ENCODE results near the gene FHDC1. TPM values are rescaled to one million over a fixed set of nuclear protein-coding genes. Genes with fewer than 3 reads are reported as not detected.

The FHDC1 gene
- total RNA-seq, 4 donors from 2014 or later, result 4.6 to 40.4 (median 15.5) TPM

- TF ChIP-seq EP300 (IDR thresholded peaks at IDR 0.05; ENCODE audit: low read depth), result no peak
- Histone ChIP-seq H3K4me1 (peaks cover 0 to 39% (median 22%) of the 10 kb centered on the region in 4 donors), H3K27me3 (no peaks in the 10 kb centered on the region), H3K27ac (peak overlapping the region in 2 of 4 donors; percentile 79 to 80), H3K36me3 (no peaks in the 10 kb centered on the region), H3K9me3 (no peaks in the 10 kb centered on the region), H3K4me3 (no peak overlapping the region)
- intact Hi-C loops (cut with DNase I; ENCODE audit: low total_unique reads), result no loop called here
- 54 to 63% methylated on average over 2 of the region's 2 CpGs for WGBS, 2 donors (ENCODE audit: low coverage in 1 of 2)
- DNase-seq, result no peak
- in situ Hi-C loops (cut with MboI; ENCODE audit: low pct_ligation_motif_present in 1 of 4, low pct_unique_long_range_greater_than_20kb in 1 of 4, low sequenced_read_pairs in 3 of 4), result no loop called here
Observed at GRCh38 chr4:152959080-152959479, 23.0 kb downstream of the FHDC1 start.

GRCh38 chr4:152960082-152960481 is 24.0 kb downstream of the FHDC1 start:
- intact Hi-C loops (cut with DNase I; ENCODE audit: low total_unique reads), result no loop called here
- H3K27ac ChIP-seq, result no peak overlapping the region
- no peak for TF ChIP-seq POLR2AphosphoS5 (IDR thresholded peaks at IDR 0.05)
- no peak for TF ChIP-seq CTCF (IDR thresholded peaks at IDR 0.05)
- no peak for TF ChIP-seq EP300 (IDR thresholded peaks at IDR 0.05; ENCODE audit: low read depth)
- no peak for TF ChIP-seq POLR2A (IDR thresholded peaks at IDR 0.05)
- no peaks in the 10 kb centered on the region for H3K36me3 ChIP-seq
- peaks cover 0 to 39% (median 22%) of the 10 kb centered on the region in 4 donors for H3K4me1 ChIP-seq
- no peaks in the 10 kb centered on the region for H3K27me3 ChIP-seq
- no peak overlapping the region for H3K4me3 ChIP-seq
- 79 to 81% methylated on average over 3 of the region's 3 CpGs for WGBS, 2 donors (ENCODE audit: low coverage in 1 of 2)
- in situ Hi-C loops (cut with MboI; ENCODE audit: low pct_ligation_motif_present in 1 of 4, low pct_unique_long_range_greater_than_20kb in 1 of 4, low sequenced_read_pairs in 3 of 4), result no loop called here
- no peaks in the 10 kb centered on the region for H3K9me3 ChIP-seq
- DNase-seq, result no peak

- TF ChIP-seq EP300 (IDR thresholded peaks at IDR 0.05; ENCODE audit: low read depth) (no peak), POLR2AphosphoS5 (IDR thresholded peaks at IDR 0.05) (no peak), POLR2A (IDR thresholded peaks at IDR 0.05) (no peak), CTCF (IDR thresholded peaks at IDR 0.05) (no peak)
- no peaks in the 10 kb centered on the region for H3K36me3 ChIP-seq
- DNase-seq, result no peak
- intact Hi-C loops (cut with DNase I; ENCODE audit: low total_unique reads) (no loop called here), in situ Hi-C loops (cut with MboI; ENCODE audit: low pct_ligation_motif_present in 1 of 4, low pct_unique_long_range_greater_than_20kb in 1 of 4, low sequenced_read_pairs in 3 of 4) (no loop called here)
- H3K9me3 ChIP-seq, result no peaks in the 10 kb centered on the region
- WGBS, 2 donors (ENCODE audit: low coverage in 1 of 2), result 81% methylated on average over 7 to 14 of the region's 14 CpGs
- no peak overlapping the region for H3K4me3 ChIP-seq
- H3K27me3 ChIP-seq, result no peaks in the 10 kb centered on the region
- H3K4me1 ChIP-seq, result peaks cover 0 to 35% (median 20%) of the 10 kb centered on the region in 4 donors
- no peak overlapping the region for H3K27ac ChIP-seq
Observed at GRCh38 chr4:152961014-152961772, 25.1 kb downstream of the FHDC1 start.

- intact Hi-C loops (cut with DNase I; ENCODE audit: low total_unique reads), result no loop called here
- in situ Hi-C loops (cut with MboI; ENCODE audit: low pct_ligation_motif_present in 1 of 4, low pct_unique_long_range_greater_than_20kb in 1 of 4, low sequenced_read_pairs in 3 of 4), result no loop called here
- H3K36me3 ChIP-seq, result no peaks in the 10 kb centered on the region
- H3K4me3 ChIP-seq, result no peak overlapping the region
- no peaks in the 10 kb centered on the region for H3K27me3 ChIP-seq
- H3K27ac ChIP-seq, result no peak overlapping the region
- H3K4me1 ChIP-seq, result peaks cover 0 to 29% (median 14%) of the 10 kb centered on the region in 4 donors
- no peak for DNase-seq
- no peak for TF ChIP-seq EP300 (IDR thresholded peaks at IDR 0.05; ENCODE audit: low read depth)
- TF ChIP-seq CTCF (IDR thresholded peaks at IDR 0.05), result no peak
- TF ChIP-seq POLR2A (IDR thresholded peaks at IDR 0.05), result no peak
- no peak for TF ChIP-seq POLR2AphosphoS5 (IDR thresholded peaks at IDR 0.05)
- WGBS, 2 donors (ENCODE audit: low coverage in 1 of 2), result 65 to 75% methylated on average over 1 of the region's 1 CpG
- no peaks in the 10 kb centered on the region for H3K9me3 ChIP-seq
Observed at GRCh38 chr4:152961773-152962115, 25.6 kb downstream of the FHDC1 start.

All from transverse colon (tissue), 4 donors.